Airway epithelial cell (primary cell): Measurements from ENCODE around the gene PLEKHA7. TPM values are rescaled to one million over a fixed set of nuclear protein-coding genes. Genes with fewer than 3 reads are reported as not detected.

Experiments used
- total RNA-seq: library from RNA; depleted of rRNA; stranded (reverse); fragments of >200 nt; gene quantifications from 2 replicates; pipeline ENCODE4 v1.2.3, GENCODE V29; 2015

PLEKHA7 gene
- total RNA-seq: 15.4 and 17.5 TPM in 2 replicates

DNA sequence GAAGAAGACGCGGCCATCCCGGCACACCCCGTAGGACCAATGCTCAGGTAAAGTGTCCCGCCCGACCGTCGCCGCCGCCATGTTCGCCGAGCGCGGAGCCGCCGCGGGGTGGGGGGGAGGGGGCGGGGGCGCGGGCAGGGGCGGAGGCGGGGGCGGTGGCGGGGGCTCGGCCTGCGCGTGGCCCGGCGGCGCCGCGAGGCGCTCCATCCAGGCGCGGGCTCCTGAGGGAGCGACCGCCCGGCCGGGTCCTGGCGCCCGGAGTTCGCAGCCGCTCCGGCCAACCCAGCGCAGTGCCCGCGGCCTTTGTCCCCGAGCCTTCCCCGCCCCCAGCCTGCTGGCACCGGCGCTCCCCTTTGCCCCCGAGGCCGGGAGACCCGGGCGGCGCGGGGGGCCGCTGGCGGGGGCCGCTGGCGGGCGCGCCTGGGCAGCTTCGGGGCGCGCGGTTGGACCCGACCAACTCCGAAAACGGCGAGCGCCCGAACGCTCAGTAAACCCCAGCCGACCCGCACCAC lies at the start of gene PLEKHA7:
PLEKHA7 (minus strand) TSS at position 94 of the 512 bp plus-strand sequence; CDS start at position 81, 13 bp downstream.

DNA sequence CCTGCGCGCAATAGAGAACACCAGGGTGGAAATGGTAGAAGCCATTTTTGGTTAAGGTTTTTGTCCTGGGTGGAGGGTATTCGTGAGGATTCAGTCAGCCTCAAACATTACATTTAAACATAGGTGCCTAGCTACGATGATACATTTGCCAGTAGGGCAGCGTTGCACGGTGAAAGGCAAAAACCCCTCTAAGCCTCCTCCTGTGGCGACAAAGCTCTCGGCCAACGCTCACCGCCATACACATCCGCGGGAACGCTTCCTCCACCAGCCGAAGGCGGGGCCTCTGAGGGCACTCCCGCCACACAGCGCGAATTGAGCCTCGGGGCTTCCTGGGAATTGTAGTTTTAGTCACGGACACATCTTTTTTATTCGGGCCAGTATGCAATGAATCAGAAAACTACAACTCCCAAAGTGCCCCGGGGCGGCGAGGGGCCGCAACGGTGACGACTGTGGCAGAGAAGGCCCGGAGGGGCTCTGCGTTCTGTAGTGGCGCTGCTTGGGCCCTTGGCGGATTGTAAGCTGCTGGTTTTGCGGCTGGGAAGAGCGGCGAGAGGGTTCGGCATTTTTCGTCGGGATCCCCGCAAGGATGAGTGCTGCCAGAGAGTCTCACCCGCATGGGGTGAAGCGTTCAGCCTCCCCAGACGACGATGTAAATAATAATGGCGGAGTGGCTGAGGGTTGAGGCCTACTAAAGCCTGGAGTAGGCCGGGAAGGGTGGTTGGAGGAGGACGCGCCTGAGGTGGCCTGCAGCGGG lies 275.8 kb downstream of the PLEKHA7 start, which contains the start of gene C11orf58:
C11orf58 (plus strand) TSS at position 455 of the 754 bp plus-strand sequence; CDS start at position 587, 132 bp downstream.

Other genes starting within 250 kb of the PLEKHA7 start
- 1,878 and 2,581 TPM in 2 replicates for gene RPS13, start 63.3 kb upstream of the PLEKHA7 start, total RNA-seq
- 28.6 and 36.8 TPM in 2 replicates for gene PIK3C2A, start 193.6 kb upstream of the PLEKHA7 start, total RNA-seq